GM12891 (cell line): ENCODE data around the gene NAA10.

Experiments used
- POLR2A ChIP-seq: IDR thresholded peaks from 2 replicates; pipeline ENCODE4 v1.6.1; 2011; ENCODE audit warnings: low read depth, low read length, control low read depth
- POLR2AphosphoS5 ChIP-seq: IDR thresholded peaks from 2 replicates; pipeline ENCODE4 v1.6.1; 2011; ENCODE audit warnings: low read depth, low read length, control low read depth
- SPI1 ChIP-seq: IDR thresholded peaks from 2 replicates; pipeline ENCODE4 v1.6.1; 2011; ENCODE audit warnings: low read depth, low read length, control low read depth
- TAF1 ChIP-seq: IDR thresholded peaks from 2 replicates; pipeline ENCODE4 v1.6.1; 2011; ENCODE audit warnings: low read depth, low read length, control low read depth

- TF ChIP-seq POLR2A (no peak), POLR2AphosphoS5 (no peak), SPI1 (no peak), TAF1 (no peak)
These were observed 25.5 kb downstream of the NAA10 start for GRCh38 chrX:153909024-153909979.
